IPS-NIHi7 (cell line): ENCODE data around the gene ZNF154.
A peak's percentile ranks its signal among the peaks of the same experiment; 100 is the strongest.

ENCODE experiments used
- DNase-seq: peaks from one replicate; pipeline ENCODE4 v3.0.0; 2012; ENCODE audit warnings: mixed read lengths; ENCODE audit errors: extremely low spot score

ZNF154 gene

DNA sequence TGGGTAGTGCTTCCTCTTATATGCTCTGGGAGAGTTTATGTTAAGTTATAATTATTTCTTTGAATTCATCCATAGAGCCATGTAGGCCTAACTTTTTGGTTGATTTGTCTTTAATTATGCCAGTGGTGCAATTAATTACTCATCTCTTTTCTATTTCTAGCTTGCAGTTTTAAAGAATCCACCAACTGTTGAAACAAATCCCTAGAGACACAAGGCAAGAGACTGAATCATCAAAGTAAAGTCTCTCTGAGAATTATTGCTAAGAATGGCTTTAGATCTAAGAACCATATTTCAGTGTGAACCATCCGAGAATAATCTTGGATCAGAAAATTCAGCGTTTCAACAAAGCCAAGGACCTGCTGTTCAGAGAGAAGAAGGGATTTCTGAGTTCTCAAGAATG is 33.1 kb downstream of the ZNF154 start:
- no peak for DNase-seq

DNA sequence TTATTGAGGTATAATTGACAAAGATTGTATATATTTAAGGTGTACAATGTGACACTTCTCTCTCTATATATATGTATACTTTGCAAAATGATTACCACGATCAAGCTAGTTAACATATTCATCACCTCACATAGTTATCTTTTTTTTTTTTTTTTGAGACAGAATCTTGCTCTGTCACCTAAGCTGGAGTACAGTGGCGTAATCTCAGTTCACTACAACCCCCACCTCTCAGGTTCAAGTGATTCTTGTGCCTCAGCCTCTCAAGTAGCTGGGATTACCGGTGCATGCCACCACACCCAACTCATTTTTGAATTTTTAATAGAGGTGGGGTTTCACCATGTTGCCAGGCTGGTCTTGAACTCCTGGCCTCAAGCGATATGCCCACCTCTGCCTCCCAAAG is 36.5 kb downstream of the ZNF154 start:
- no peak for DNase-seq

DNA sequence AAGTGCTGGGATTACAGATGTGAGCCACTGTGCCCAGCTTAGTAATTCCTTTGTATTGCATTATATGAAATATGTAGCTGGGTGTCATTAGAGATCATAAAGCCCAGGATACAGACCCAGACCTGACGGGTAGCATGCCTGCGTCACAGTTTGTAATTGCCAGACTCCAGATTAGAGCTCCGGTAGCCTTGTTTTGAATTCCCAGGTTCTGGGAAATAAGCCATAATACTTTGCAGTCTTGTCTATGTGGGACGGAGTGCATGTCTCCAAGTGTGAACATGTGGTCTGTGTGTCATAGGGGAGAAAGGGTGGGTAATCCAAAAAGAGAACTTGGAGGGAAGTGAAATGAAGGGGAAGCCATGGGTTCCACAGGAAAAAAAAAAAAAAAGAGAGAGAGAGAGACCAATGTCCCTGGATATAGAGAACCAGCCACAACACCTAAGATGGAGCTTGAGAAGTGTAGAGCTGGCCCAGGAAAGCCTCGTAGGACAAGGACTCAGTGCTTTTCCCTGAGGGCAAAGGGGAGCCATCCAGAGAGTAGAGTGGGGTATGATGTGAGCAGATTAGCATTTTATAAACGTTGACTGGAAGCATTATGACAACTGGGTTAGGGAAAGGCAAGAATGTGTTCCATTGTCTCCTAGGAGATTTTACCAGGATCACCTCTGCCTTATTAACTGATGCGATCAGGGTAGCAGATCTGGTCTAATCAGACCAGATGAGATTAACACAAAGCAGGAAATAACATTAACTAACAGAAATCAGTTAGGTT is 37.7 kb downstream of the ZNF154 start:
- no peak for DNase-seq

DNA sequence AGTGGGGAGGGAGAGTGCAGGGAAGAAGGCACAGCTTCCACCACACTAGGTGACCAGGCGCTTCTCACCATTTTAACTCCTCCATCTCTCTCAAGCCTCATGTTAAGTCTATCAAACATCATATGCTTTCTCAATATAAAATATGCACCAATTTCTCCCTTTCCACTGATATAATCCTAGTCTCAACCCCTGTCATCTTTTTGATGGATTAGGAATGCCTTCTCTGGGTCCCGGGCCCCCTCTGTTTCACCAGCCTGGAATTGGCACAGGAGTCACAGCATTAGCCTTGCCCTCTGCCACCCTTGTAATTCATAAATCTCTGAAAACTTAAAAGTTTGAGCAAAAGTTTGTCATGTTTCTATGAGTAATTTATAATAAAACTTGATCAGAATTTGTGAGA is 40.4 kb downstream of the ZNF154 start, which contains the start of gene ZSCAN4:
Gene ZSCAN4, plus strand, starts transcription at position 301 of the 400 bp plus-strand sequence. CDS start 7,211 bp downstream, outside the sequence.
- DNase-seq: no peak

DNA sequence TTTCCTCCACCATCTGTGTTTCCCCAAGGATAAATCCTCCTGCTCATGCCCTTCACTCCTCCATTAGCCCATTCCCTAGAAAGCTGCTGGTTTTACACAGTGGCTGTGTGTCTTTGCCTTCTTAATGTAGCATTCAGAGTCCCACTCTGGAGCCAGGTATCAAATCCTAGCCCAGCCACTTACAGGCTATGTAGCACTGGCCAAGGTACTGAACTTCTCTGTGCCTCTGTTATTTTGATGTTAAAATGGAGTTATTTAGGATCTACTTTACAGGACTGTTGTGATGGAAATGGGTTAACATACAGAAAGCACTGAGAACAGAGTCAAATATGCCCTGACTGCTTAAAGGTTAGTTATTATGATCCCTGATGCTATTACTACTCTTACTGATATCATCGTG is 41.8 kb downstream of the ZNF154 start:
- DNase-seq: peak; percentile 25

DNA sequence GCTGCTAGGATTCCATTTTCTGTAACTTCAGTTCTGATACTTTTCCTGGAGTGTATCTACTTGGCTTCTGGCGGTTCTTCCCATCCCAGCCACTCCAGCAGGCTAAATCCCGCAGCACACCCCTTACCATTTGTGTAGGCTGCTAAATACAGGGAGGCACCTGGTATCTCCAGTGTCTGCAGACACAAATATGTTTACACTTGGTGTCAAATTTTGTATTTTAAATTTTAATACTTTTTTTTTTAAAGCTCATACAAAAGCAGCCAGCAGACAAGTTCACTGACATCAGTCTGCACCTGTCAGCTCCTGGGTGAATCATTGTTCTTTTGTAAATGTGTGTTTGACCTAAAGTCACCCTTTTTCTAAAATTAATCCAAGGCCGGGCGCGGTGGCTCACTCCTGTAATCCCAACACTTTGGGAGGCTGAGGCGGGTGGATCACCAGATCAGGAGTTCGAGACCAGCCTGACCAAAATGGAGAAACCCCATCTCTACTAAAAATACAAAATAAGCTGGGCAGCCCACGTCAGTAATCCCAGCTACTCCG is 43.7 kb downstream of the ZNF154 start:
- DNase-seq: no peak

DNA sequence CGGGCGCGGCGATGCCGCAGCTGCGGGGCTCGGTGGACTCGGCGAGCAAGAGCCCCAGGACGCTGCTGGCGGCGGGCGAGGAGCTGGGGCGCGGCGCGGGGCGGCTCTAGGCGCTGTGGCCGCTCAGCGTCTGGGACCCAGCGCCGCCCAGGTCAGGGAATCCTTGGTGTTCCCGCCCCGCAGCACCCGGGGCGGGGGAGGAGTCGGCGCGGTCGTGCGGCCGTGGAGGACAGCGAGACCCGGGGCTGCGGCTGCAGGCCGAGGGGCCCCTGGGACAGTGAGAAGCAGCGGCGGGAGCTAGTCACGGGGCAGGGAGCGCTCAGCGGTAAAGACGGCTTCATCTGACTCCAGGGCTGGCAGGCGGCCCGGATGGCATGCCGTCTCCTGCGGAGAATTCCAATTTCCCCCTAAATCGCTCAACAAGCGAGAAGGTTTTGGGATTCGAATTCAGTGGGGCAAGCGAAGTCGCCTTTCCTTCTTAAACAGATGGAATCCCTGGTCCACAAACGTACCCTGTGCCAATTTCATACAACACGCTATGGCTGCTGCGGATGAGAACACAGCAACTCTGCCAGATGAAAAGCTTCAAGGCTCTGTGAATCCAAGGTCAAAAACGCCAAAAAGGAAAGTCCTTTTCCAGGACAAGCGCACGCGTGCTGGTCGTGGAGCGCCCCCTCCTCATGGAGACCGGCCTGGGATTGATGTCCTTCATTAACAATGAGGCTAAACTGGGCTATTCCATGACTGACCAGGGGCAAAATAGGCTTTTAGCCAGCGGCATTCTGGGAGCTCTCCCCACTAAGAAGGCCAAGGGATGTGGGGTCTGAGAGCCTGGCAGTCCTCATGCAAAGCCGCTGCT is 44.5 kb downstream of the ZNF154 start:
- DNase-seq: peak; percentile 76

DNA sequence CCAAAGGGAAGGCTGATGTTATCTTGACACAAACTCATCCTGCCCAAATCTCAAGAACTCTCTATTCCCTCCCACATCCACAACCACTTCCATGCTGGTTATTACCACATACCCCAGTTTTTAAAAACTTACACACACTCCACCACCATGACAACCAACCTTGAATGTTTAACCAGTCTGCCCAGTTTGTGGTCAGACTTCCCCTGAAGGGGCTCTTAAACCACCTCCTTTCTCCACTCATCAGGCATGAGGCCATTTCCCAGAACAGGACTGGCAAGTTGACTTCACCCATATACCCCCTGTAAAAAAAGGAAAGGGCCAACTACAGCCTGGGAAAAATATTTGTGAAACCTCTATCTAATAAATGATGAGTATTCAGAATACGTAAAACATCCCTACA is 52.7 kb downstream of the ZNF154 start:
- DNase-seq: no peak

DNA sequence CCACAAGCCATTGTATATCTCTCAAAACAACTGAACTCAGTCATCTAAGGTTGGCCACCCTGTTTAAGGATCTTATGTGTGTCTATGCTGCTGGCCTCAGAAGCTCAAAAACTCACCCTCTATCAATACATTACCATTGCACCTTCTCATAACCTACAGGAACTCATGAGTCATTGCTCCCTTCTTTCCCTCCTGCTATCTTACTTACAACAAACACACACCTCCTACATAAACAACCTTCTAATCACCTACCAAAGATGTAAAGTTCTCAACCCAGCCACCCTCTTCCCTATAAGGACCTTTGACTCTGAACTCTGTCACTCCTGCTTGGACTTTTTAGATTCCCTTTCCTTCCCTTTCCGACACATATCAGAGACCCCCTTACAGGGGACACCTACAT is 53.6 kb downstream of the ZNF154 start:
- DNase-seq: no peak

DNA sequence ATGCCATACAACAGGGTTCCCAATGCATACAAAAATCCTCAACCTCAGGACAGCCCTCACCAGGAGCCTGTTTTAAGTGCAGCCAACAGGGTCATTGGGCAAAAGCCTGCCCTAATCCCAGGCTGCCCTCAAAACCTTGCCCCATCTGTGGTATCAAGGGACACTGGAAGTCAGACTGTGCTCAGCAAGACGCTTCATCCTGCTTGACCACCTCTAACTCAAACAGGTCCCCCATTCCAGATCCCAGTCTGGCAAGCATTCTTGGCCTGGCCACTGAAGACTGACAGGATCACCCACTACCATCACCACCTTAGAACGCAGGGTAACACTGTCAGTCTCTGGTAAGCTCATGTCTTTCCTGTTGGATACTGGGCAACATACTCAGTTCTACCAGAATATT is 55.3 kb downstream of the ZNF154 start:
- DNase-seq: no peak

DNA sequence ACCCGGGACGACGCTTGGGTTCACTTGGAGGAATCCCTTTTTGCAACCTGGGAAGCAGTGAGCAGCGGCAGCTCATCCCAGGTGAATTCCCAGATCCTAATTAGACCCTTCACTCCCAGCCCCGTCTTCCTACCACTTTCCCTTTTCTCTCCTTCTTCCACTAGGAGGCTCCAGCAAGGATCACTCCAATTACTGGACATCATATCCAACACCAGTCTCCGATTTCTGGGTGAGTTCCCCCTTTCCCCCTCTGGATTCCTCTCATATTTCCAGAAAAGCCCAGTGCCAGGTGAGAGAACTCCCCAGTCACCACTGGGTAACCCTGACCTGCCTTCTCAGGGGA is 57.4 kb downstream of the ZNF154 start:
- peak; percentile 63 for DNase-seq

DNA sequence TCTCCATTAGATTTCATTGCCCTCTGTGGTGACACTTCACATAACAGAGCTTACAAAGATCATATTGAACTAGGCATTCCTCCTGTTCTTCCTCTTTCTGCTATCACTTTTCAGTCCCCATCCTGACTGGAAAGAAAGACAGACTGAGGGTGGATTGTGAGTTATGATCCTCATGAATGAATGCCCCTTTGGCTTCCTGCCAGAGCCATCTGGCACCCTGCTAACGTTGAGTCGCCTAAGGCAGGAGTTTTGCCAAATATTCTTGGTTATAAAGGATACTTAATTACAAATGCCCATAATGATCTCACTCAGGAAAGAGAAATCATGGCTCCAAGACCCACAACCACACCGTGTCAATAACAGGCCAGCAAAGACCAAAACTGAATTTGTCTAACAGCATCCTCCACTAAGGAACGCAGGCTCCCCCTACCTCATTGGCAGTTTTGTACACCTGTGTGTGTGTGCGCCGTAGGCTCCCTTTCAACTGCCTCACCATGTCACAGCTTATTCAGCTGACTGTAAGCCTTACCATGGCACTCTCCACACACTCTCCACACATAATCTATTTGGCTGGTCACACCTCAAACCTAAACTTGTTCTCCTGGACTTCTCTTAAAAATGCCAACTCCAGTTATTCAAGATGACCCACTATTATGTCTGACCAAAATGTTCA is 60.5 kb downstream of the ZNF154 start:
- no peak for DNase-seq
